CD4-positive, alpha-beta T cell (primary cell): ENCODE data around the gene CEMIP2. TPM values are rescaled to one million over a fixed set of nuclear protein-coding genes. Genes with fewer than 3 reads are reported as not detected.

Experiments used
- ATAC-seq: fragments of 200-7000 bp; cut with Tn5 transposase; one replicate; pipeline ENCODE4 v1.10.0; 2022; ENCODE audit warnings: mild to moderate bottlenecking; ENCODE audit not compliant: poor library complexity
- CTCF ChIA-PET: fragments of 350-600 bp; sonication (Branson Sonifier 250); formaldehyde crosslinking; loops from one replicate; lab custom pipeline; 2021; ENCODE audit warnings: antibody characterized with exemption, inconsistent platforms; lab: Charles Lee
- POLR2A ChIA-PET: fragments of 350-600 bp; sonication (Branson Sonifier 250); formaldehyde crosslinking; loops from one replicate; lab custom pipeline; 2021; ENCODE audit warnings: antibody characterized with exemption, inconsistent platforms; lab: Charles Lee
- DNase-seq, 14 experiments: peaks; one replicate each; pipeline ENCODE4 v3.0.0-alpha.2; 2013 to 2020; ENCODE audit warnings: mixed read lengths in 2 of 14
- H3K27ac ChIP-seq, 2 donors: one replicate each; pipeline versions ENCODE4 v1.5.1 to v1.7.0; 2013; ENCODE audit warnings: low read length in 2 of 2, low read depth in 1 of 2, mild to moderate bottlenecking in 1 of 2
- H3K27me3 ChIP-seq, 2 experiments: 1 replicate in 1 of 2; 2 replicates in 1 of 2; pipeline versions ENCODE4 v1.6.1 to v1.7.0; 2013; ENCODE audit warnings: low read length in 2 of 2, control low read depth in 1 of 2, mild to moderate bottlenecking in 1 of 2, moderate library complexity in 1 of 2; ENCODE audit not compliant: insufficient read depth in 2 of 2, control insufficient read depth in 1 of 2
- H3K36me3 ChIP-seq: one replicate; pipeline ENCODE4 v1.6.1; 2013; ENCODE audit warnings: low read length, control low read depth; ENCODE audit not compliant: insufficient read depth
- H3K4me1 ChIP-seq: one replicate; pipeline ENCODE4 v1.6.1; 2013; ENCODE audit warnings: low read length, control low read depth; ENCODE audit not compliant: insufficient read depth
- H3K4me3 ChIP-seq: one replicate; pipeline ENCODE4 v1.5.1; 2013; ENCODE audit warnings: mild to moderate bottlenecking, low read length, moderate library complexity
- H3K9me3 ChIP-seq, 2 experiments: 1 replicate in 1 of 2; 2 replicates in 1 of 2; pipeline versions ENCODE4 v1.6.1 to v1.7.0; 2013; ENCODE audit warnings: low read length in 2 of 2, mild to moderate bottlenecking in 2 of 2, control low read depth in 1 of 2, moderate library complexity in 1 of 2; ENCODE audit not compliant: control insufficient read depth in 1 of 2, insufficient read depth in 1 of 2
- H3K27ac Mint-ChIP-seq: one replicate; pipeline ENCODE4 v1.8.0; 2020; ENCODE audit warnings: mixed read lengths
- H3K27me3 Mint-ChIP-seq: one replicate; pipeline ENCODE4 v1.8.0; 2021; ENCODE audit warnings: mixed read lengths
- H3K36me3 Mint-ChIP-seq: one replicate; pipeline ENCODE4 v1.8.0; 2021; ENCODE audit warnings: low read depth, mixed read lengths
- H3K4me1 Mint-ChIP-seq: one replicate; pipeline ENCODE4 v1.8.0; 2021; ENCODE audit warnings: low read depth, mixed read lengths
- H3K4me3 Mint-ChIP-seq: one replicate; pipeline ENCODE4 v1.8.0; 2020; ENCODE audit warnings: mild to moderate bottlenecking, mixed read lengths
- H3K9me3 Mint-ChIP-seq: one replicate; pipeline ENCODE4 v1.8.0; 2020; ENCODE audit warnings: mixed read lengths
- CTCF ChIP-seq: fragments of 200-600 bp; IDR thresholded peaks from one replicate; pipeline ENCODE4 v1.8.0; 2022; ENCODE audit warnings: antibody characterized with exemption, mild to moderate bottlenecking
- intact Hi-C, 2 experiments: fragments of 100-400 bp; cut with DNase I in 1 of 2; cut with micrococcal nuclease in 1 of 2; formaldehyde crosslinking; loops; one replicate each; pipeline versions ENCODE4 v1.15.1 to v1.9.0; 2023 to 2025; cut with DNase I, micrococcal nuclease
- total RNA-seq, 174 experiments: library from RNA in 2 of 174; stranded (reverse) in 2 of 174; gene quantifications; one replicate each; pipeline ENCODE4 v1.2.3 and lab custom pipeline; 2021 to 2026

The CEMIP2 gene
- total RNA-seq, 2 experiments from 2014 or later, result 301 to 305 TPM

- H3K27ac ChIP-seq, result no peak overlapping the region
- Mint-ChIP-seq H3K4me3 (no peak overlapping the region), H3K9me3 (no peaks in the 10 kb centered on the region), H3K4me1 (peaks cover 74% of the 10 kb centered on the region), H3K36me3 (peaks cover 42% of the 10 kb centered on the region), H3K27me3 (no peaks in the 10 kb centered on the region), H3K27ac (no peak overlapping the region)
- H3K4me1 ChIP-seq, result peaks cover 16% of the 10 kb centered on the region
- no peaks in the 10 kb centered on the region for H3K27me3 ChIP-seq
- intact Hi-C loops, result no loop called here
- no peak overlapping the region for H3K4me3 ChIP-seq
- ATAC-seq (no peak), DNase-seq (no peak)
- no peak for TF ChIP-seq CTCF
- H3K9me3 ChIP-seq, result no peaks in the 10 kb centered on the region
- CTCF ChIA-PET, result no interaction called here
- POLR2A ChIA-PET, result interaction anchor here (1.1 to 1.8 kb wide), 2 partner anchors 10 to 13 kb away, joined by 3 to 7 read pairs; no protein-coding TSS in a partner anchor
- peaks cover 13% of the 10 kb centered on the region for H3K36me3 ChIP-seq
These were observed 14.2 kb downstream of the CEMIP2 start for GRCh38 chr9:71754151-71754550.

- H3K9me3 Mint-ChIP-seq, result no peaks in the 10 kb centered on the region
- CTCF ChIA-PET, result interaction anchor here (1.3 kb wide), 1 partner anchor 66 kb away, joined by 4 read pairs; no protein-coding TSS in a partner anchor
These were observed 15.4 kb downstream of the CEMIP2 start for GRCh38 chr9:71752928-71753327.

GRCh38 chr9:71752352-71752751 is 16.0 kb downstream of the CEMIP2 start:
- H3K4me1 ChIP-seq, result peaks cover 8% of the 10 kb centered on the region
- Mint-ChIP-seq H3K27ac (no peak overlapping the region), H3K4me3 (no peak overlapping the region)

More at GRCh38 chr9:71752928-71753327, 15.4 kb downstream of the CEMIP2 start:
- DNase-seq (no peak), ATAC-seq (no peak)
- no peak overlapping the region for H3K4me3 ChIP-seq
- POLR2A ChIA-PET, result interaction anchor here (0.6 to 2.1 kb wide), 4 partner anchors 11 to 108 kb away, joined by 3 to 5 read pairs (median 3); partner anchors contain the start of gene CEMIP2
- no peak for TF ChIP-seq CTCF
- Mint-ChIP-seq H3K4me3 (no peak overlapping the region), H3K27ac (no peak overlapping the region), H3K4me1 (peaks cover 71% of the 10 kb centered on the region), H3K36me3 (peaks cover 43% of the 10 kb centered on the region), H3K27me3 (no peaks in the 10 kb centered on the region)
- H3K27me3 ChIP-seq, result no peaks in the 10 kb centered on the region
- no peaks in the 10 kb centered on the region for H3K9me3 ChIP-seq
- no peak overlapping the region for H3K27ac ChIP-seq
- intact Hi-C loops, result no loop called here
- H3K36me3 ChIP-seq, result peaks cover 23% of the 10 kb centered on the region
- peaks cover 8% of the 10 kb centered on the region for H3K4me1 ChIP-seq

More at GRCh38 chr9:71752352-71752751, 16.0 kb downstream of the CEMIP2 start:
- DNase-seq, result no peak
- no peak overlapping the region for H3K4me3 ChIP-seq
- H3K27ac ChIP-seq, result no peak overlapping the region
- Mint-ChIP-seq H3K4me1 (peaks cover 65% of the 10 kb centered on the region), H3K27me3 (no peaks in the 10 kb centered on the region), H3K36me3 (peaks cover 47% of the 10 kb centered on the region), H3K9me3 (no peaks in the 10 kb centered on the region)
- no peaks in the 10 kb centered on the region for H3K27me3 ChIP-seq
- peaks cover 28% of the 10 kb centered on the region for H3K36me3 ChIP-seq
- ChIA-PET CTCF (interaction anchor here (1.3 to 1.6 kb wide), 2 partner anchors 67 to 76 kb away, joined by 3 to 4 read pairs; no protein-coding TSS in a partner anchor), POLR2A (interaction anchor here (1.3 to 2.1 kb wide), 2 partner anchors 14 to 16 kb away, joined by 3 to 5 read pairs; partner anchors contain the start of gene CEMIP2)
- TF ChIP-seq CTCF, result no peak
- ATAC-seq, result no peak
- intact Hi-C loops, result no loop called here
- no peaks in the 10 kb centered on the region for H3K9me3 ChIP-seq
